GM12865 (cell line): ENCODE results near the gene CENPV.

Source experiments
- DNase-seq: peaks from one replicate; pipeline ENCODE4 v3.0.0; 2010; ENCODE audit warnings: low read depth
- H3K4me3 ChIP-seq: 2 replicates; pipeline ENCODE4 v1.5.1; 2011; ENCODE audit warnings: mild to moderate bottlenecking, low read depth, low read length, control low read depth
- CTCF ChIP-seq: IDR thresholded peaks from 2 replicates; pipeline ENCODE4 v1.5.1; 2011; ENCODE audit warnings: low read length, control low read depth, low read depth, inconsistent platforms; ENCODE audit not compliant: insufficient read depth; ENCODE audit errors: missing control alignments

CENPV gene

DNA sequence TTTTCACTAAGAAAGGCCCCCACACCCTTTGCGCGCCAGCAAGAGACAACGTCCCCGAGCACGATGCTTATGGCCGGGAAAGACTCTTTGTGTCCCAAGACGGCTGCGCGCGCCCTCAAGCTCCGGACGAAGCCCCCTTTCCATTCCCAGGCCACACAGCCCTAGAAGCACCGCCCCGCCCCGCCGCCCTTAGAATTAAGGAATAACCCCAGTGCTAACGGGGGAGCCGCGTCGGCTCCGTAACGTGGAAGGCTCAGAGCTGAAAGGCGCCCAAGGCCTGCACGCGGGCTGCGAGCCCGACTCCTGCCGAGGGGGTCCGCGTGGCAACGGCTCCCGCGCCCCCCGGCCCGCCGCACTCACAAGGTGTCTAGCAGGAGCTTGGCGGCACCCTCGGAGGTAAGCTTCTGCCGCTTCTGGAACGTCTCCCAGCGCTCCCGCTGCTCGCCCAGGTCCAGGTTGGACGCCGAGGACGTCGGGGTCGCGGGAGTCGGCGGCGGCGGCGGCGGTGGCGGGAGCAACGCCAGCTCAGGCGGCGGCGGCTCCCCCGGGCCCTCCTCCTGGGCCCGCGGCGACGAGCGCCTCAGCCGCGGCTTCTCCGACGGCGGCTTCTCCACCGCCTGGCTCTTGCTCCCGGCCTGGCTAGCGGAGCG, 477 bp downstream of the CENPV start:
- DNase-seq, result peak; percentile 43
- peak overlapping the region; percentile 97 for H3K4me3 ChIP-seq
- no peak for TF ChIP-seq CTCF

DNA sequence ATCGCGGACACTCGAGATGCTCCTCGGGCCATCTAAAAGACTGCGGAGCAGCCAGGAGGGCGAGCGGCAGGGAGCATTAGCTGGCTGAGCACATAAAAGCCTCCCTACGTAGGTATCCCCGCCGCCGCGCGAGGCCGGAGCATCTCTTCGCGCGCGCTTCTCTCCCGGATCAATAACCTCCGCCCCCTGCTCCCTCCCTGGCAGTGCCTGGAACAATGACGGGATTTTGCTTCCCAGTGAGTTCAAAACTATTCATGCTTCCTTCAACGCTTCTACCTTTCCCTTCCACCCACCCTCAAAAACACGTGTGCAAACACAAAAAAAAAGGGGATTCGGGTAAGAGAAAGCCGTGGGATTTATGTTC, 984 bp downstream of the CENPV start:
- TF ChIP-seq CTCF, result no peak
- DNase-seq, result peak; percentile 59
- H3K4me3 ChIP-seq, result peak overlapping the region; percentile 97

DNA sequence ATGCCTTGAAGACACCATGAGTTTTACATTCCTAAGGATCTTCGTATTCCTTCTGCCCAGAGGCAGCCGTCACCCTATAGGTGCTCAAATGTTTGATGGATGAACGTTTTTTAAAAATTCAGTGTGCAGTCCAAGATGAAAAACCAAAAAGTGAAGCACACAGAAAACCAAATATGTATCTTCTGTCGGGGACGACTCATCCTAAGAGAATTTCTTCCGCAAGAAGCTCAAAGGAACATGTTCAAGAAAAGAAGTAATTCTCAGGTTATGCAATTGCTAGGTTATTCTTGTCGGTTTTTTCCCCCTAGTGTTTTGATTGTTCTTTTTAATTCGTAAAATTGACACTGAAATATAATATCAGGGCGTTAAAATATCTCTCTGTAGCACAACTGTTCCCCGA, 1.4 kb downstream of the CENPV start:
- no peak for TF ChIP-seq CTCF
- H3K4me3 ChIP-seq, result peak overlapping the region; percentile 97
- DNase-seq, result no peak

DNA sequence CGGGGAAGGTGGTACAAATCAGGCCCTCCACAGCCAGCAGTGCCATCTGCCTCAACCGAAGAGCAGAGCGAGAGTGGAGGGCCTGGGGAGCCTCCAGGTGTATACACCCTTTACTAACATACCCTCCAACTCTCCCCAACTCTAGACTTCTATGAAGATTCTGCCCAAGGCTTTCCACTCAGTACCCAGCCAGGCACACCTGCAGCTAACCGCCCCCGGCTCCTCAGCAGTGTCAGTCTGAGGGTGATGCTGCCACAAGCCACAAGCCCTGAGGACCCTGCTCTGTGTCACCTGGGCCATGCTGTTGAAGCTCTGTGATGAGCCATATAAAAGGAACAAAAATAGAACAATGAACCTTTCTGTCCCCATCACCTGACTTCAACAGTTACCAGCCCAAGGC, 3.8 kb downstream of the CENPV start:
- DNase-seq, result no peak
- H3K4me3 ChIP-seq, result no peak overlapping the region
- TF ChIP-seq CTCF, result no peak

DNA sequence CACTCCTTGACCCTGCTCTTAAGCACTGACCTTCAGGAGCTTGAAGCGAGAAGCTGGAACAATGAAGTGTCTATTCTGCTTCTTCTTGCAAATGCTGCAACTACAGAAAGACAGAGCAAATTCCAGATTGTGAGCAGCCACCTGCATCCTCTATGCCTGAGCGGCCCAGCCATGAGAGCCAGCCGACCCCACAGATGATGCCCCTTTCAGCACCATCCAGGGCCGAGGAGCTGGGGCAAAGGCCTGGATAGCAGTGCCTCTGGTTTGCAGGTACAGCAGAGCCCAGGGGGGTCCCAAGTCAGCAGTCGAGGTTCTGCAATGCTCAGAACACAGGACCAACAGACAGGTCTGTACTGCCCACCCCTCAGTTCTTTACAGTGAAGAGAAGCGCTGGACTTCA, 4.7 kb downstream of the CENPV start:
- H3K4me3 ChIP-seq, result no peak overlapping the region
- no peak for DNase-seq
- TF ChIP-seq CTCF, result no peak

- no peak for DNase-seq
- TF ChIP-seq CTCF, result no peak
- no peak overlapping the region for H3K4me3 ChIP-seq
Observed at GRCh38 chr17:16346721-16347271, 6.5 kb downstream of the CENPV start.

DNA sequence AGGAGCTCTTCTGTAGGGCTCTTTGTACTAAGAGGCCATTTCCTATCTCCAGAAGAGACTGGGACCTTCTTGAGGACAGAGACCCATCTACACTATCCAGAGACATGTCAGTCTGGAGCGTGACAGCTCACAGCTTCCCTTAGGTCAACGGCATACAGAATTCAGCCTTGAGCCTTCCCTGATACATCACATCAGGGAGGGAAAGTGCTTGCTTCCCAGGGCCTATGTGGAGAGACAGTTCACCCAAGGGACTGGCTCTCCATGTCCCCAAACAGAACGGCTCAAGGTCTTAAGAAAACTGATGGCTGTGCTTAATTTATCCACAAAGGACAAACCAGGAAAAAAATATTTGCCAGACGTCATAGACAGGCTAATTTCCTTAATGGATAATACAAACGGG, 7.7 kb downstream of the CENPV start:
- DNase-seq, result no peak
- TF ChIP-seq CTCF, result no peak
- H3K4me3 ChIP-seq, result no peak overlapping the region
